Measurements from ENCODE around the gene GALNT17.

The GALNT17 gene

GRCh38 chr7:71325151-71325550 is 193.2 kb downstream of the GALNT17 start:
- no peaks in the 10 kb centered on the region for H3K4me1 Mint-ChIP-seq (ENCODE audit: low read depth in 2 of 2)
- no peaks in the 10 kb centered on the region for H3K27me3 Mint-ChIP-seq
- H3K36me3 Mint-ChIP-seq (ENCODE audit: insufficient read depth) = no peaks in the 10 kb centered on the region
- no peak overlapping the region for H3K4me3 Mint-ChIP-seq
- no peak overlapping the region for H3K27ac Mint-ChIP-seq
- DNase-seq (no peak), ATAC-seq (replicated peaks) (no peak)
- peaks cover 0 to 3% of the 10 kb centered on the region in 2 donors for H3K9me3 Mint-ChIP-seq

- Mint-ChIP-seq H3K27me3 (no peaks in the 10 kb centered on the region), H3K36me3 (ENCODE audit: insufficient read depth) (no peaks in the 10 kb centered on the region), H3K4me1 (ENCODE audit: low read depth in 2 of 2) (no peaks in the 10 kb centered on the region), H3K27ac (no peak overlapping the region), H3K9me3 (peaks cover 0 to 3% of the 10 kb centered on the region in 2 donors), H3K4me3 (no peak overlapping the region)
- ATAC-seq (replicated peaks) (no peak), DNase-seq (no peak)
Observed at GRCh38 chr7:71326595-71326994, 194.7 kb downstream of the GALNT17 start.

- Mint-ChIP-seq H3K27ac (no peak overlapping the region), H3K9me3 (peaks cover 0 to 2% of the 10 kb centered on the region in 2 donors), H3K27me3 (no peaks in the 10 kb centered on the region), H3K4me1 (ENCODE audit: low read depth in 2 of 2) (no peaks in the 10 kb centered on the region), H3K4me3 (no peak overlapping the region), H3K36me3 (ENCODE audit: insufficient read depth) (no peaks in the 10 kb centered on the region)
- no peak for ATAC-seq (replicated peaks)
- no peak for DNase-seq
Observed at GRCh38 chr7:71327946-71328345, 196.0 kb downstream of the GALNT17 start.

- Mint-ChIP-seq H3K9me3 (peaks cover 0 to 3% of the 10 kb centered on the region in 2 donors), H3K36me3 (ENCODE audit: insufficient read depth) (no peaks in the 10 kb centered on the region), H3K27me3 (no peaks in the 10 kb centered on the region), H3K4me1 (ENCODE audit: low read depth in 2 of 2) (no peaks in the 10 kb centered on the region), H3K4me3 (no peak overlapping the region), H3K27ac (no peak overlapping the region)
- ATAC-seq (replicated peaks) (no peak), DNase-seq (no peak)
Observed at GRCh38 chr7:71329030-71329660, 197.2 kb downstream of the GALNT17 start.

GRCh38 chr7:71332207-71332606 is 200.3 kb downstream of the GALNT17 start:
- Mint-ChIP-seq H3K27ac (no peak overlapping the region), H3K36me3 (ENCODE audit: insufficient read depth) (no peaks in the 10 kb centered on the region), H3K4me3 (no peak overlapping the region), H3K4me1 (ENCODE audit: low read depth in 2 of 2) (no peaks in the 10 kb centered on the region), H3K9me3 (peaks cover 0 to 3% of the 10 kb centered on the region in 2 donors), H3K27me3 (no peaks in the 10 kb centered on the region)
- no peak for ATAC-seq (replicated peaks)
- DNase-seq = no peak

- Mint-ChIP-seq H3K36me3 (ENCODE audit: insufficient read depth) (no peaks in the 10 kb centered on the region), H3K9me3 (peaks cover 8% of the 10 kb centered on the region in 2 donors), H3K4me1 (ENCODE audit: low read depth in 2 of 2) (no peaks in the 10 kb centered on the region), H3K27ac (no peak overlapping the region), H3K4me3 (no peak overlapping the region), H3K27me3 (no peaks in the 10 kb centered on the region)
- ATAC-seq (replicated peaks) (no peak), DNase-seq (no peak)
Observed at GRCh38 chr7:71334541-71334940, 202.6 kb downstream of the GALNT17 start.

- DNase-seq (no peak), ATAC-seq (replicated peaks) (no peak)
- Mint-ChIP-seq H3K9me3 (peaks cover 9 to 12% of the 10 kb centered on the region in 2 donors), H3K36me3 (ENCODE audit: insufficient read depth) (no peaks in the 10 kb centered on the region), H3K4me3 (no peak overlapping the region), H3K27me3 (no peaks in the 10 kb centered on the region), H3K4me1 (ENCODE audit: low read depth in 2 of 2) (no peaks in the 10 kb centered on the region), H3K27ac (no peak overlapping the region)
Observed at GRCh38 chr7:71338866-71339265, 206.9 kb downstream of the GALNT17 start.

GRCh38 chr7:71339924-71340323 is 208.0 kb downstream of the GALNT17 start:
- no peaks in the 10 kb centered on the region for H3K36me3 Mint-ChIP-seq (ENCODE audit: insufficient read depth)
- H3K9me3 Mint-ChIP-seq = peaks cover 11 to 18% of the 10 kb centered on the region in 2 donors
- DNase-seq (no peak), ATAC-seq (replicated peaks) (no peak)
- H3K27me3 Mint-ChIP-seq = no peaks in the 10 kb centered on the region
- no peaks in the 10 kb centered on the region for H3K4me1 Mint-ChIP-seq (ENCODE audit: low read depth in 2 of 2)
- no peak overlapping the region for H3K4me3 Mint-ChIP-seq
- H3K27ac Mint-ChIP-seq = no peak overlapping the region

- ATAC-seq (replicated peaks) (no peak), DNase-seq (no peak)
- Mint-ChIP-seq H3K4me3 (no peak overlapping the region), H3K36me3 (ENCODE audit: insufficient read depth) (no peaks in the 10 kb centered on the region), H3K4me1 (ENCODE audit: low read depth in 2 of 2) (no peaks in the 10 kb centered on the region), H3K27me3 (no peaks in the 10 kb centered on the region), H3K27ac (no peak overlapping the region), H3K9me3 (peaks cover 11 to 18% of the 10 kb centered on the region in 2 donors)
Observed at GRCh38 chr7:71342202-71342601, 210.3 kb downstream of the GALNT17 start.

- Mint-ChIP-seq H3K4me1 (ENCODE audit: low read depth in 2 of 2) (no peaks in the 10 kb centered on the region), H3K4me3 (no peak overlapping the region), H3K27ac (no peak overlapping the region), H3K36me3 (ENCODE audit: insufficient read depth) (no peaks in the 10 kb centered on the region), H3K9me3 (peaks cover 11 to 18% of the 10 kb centered on the region in 2 donors), H3K27me3 (no peaks in the 10 kb centered on the region)
- ATAC-seq (replicated peaks) (no peak), DNase-seq (no peak)
Observed at GRCh38 chr7:71343039-71343438, 211.1 kb downstream of the GALNT17 start.

- Mint-ChIP-seq H3K9me3 (peaks cover 10 to 17% of the 10 kb centered on the region in 2 donors), H3K4me3 (no peak overlapping the region), H3K4me1 (ENCODE audit: low read depth in 2 of 2) (no peaks in the 10 kb centered on the region), H3K27ac (no peak overlapping the region), H3K36me3 (ENCODE audit: insufficient read depth) (no peaks in the 10 kb centered on the region), H3K27me3 (no peaks in the 10 kb centered on the region)
- DNase-seq (no peak), ATAC-seq (replicated peaks) (no peak)
Observed at GRCh38 chr7:71343892-71344291, 211.9 kb downstream of the GALNT17 start.

- H3K27me3 Mint-ChIP-seq = no peaks in the 10 kb centered on the region
- DNase-seq (no peak), ATAC-seq (replicated peaks) (no peak)
- no peak overlapping the region for H3K27ac Mint-ChIP-seq
- no peaks in the 10 kb centered on the region for H3K36me3 Mint-ChIP-seq (ENCODE audit: insufficient read depth)
- no peak overlapping the region for H3K4me3 Mint-ChIP-seq
- peaks cover 6 to 10% of the 10 kb centered on the region in 2 donors for H3K9me3 Mint-ChIP-seq
- no peaks in the 10 kb centered on the region for H3K4me1 Mint-ChIP-seq (ENCODE audit: low read depth in 2 of 2)
Observed at GRCh38 chr7:71345117-71345884, 213.4 kb downstream of the GALNT17 start.

GRCh38 chr7:71348821-71349681 is 217.1 kb downstream of the GALNT17 start:
- no peaks in the 10 kb centered on the region for H3K27me3 Mint-ChIP-seq
- ATAC-seq (replicated peaks) (no peak), DNase-seq (no peak)
- no peak overlapping the region for H3K4me3 Mint-ChIP-seq
- H3K9me3 Mint-ChIP-seq = peaks cover 13 to 29% of the 10 kb centered on the region in 2 donors
- no peaks in the 10 kb centered on the region for H3K4me1 Mint-ChIP-seq (ENCODE audit: low read depth in 2 of 2)
- no peaks in the 10 kb centered on the region for H3K36me3 Mint-ChIP-seq (ENCODE audit: insufficient read depth)
- H3K27ac Mint-ChIP-seq = no peak overlapping the region

Measured in effector memory CD8-positive, alpha-beta T cell (primary cell).